HFFc6 (cell line): ENCODE results near the gene SRL. TPM values are rescaled to one million over a fixed set of nuclear protein-coding genes. Genes with fewer than 3 reads are reported as not detected.

Source experiments
- DNase-seq: peaks from one replicate; pipeline ENCODE4 v3.0.0-alpha.2; 2018
- H3K27ac Mint-ChIP-seq: 2 replicates; pipeline ENCODE4 v1.8.0; 2020; ENCODE audit warnings: mild to moderate bottlenecking, mixed read lengths
- H3K27me3 Mint-ChIP-seq: 2 replicates; pipeline ENCODE4 v1.8.0; 2021; ENCODE audit warnings: mild to moderate bottlenecking, moderate library complexity, mixed read lengths; ENCODE audit not compliant: insufficient read depth
- H3K36me3 Mint-ChIP-seq: 2 replicates; pipeline ENCODE4 v1.8.0; 2021; ENCODE audit warnings: low read depth, mixed read lengths
- H3K4me1 Mint-ChIP-seq: 2 replicates; pipeline ENCODE4 v1.8.0; 2020; ENCODE audit warnings: low read depth, mixed read lengths
- H3K4me3 Mint-ChIP-seq: 2 replicates; pipeline ENCODE4 v1.8.0; 2020; ENCODE audit warnings: mild to moderate bottlenecking, moderate library complexity, mixed read lengths
- H3K9me3 Mint-ChIP-seq: 2 replicates; pipeline ENCODE4 v1.8.0; 2020; ENCODE audit warnings: mild to moderate bottlenecking, mixed read lengths
- total RNA-seq, 6 experiments: library from RNA; stranded (reverse); fragmentation: NEBNext Ultra II Directional; extraction: Animal tissue kit (Norgen Biotek cat#: 25700); gene quantifications; 2 replicates in 1 of 6; 3 replicates in 5 of 6; pipeline ENCODE4 v1.2.3, GENCODE V29; 2021
- TF ChIP-seq, protein P1 (sequence below): fragments of 200-600 bp; sonication (generic); IDR thresholded peaks from 2 replicates; pipeline ENCODE4 v1.5.0; 2021; ENCODE audit warnings: antibody characterized with exemption, mild to moderate bottlenecking

Gene SRL
- total RNA-seq, 6 experiments from 2014 or later = not detected

DNA sequence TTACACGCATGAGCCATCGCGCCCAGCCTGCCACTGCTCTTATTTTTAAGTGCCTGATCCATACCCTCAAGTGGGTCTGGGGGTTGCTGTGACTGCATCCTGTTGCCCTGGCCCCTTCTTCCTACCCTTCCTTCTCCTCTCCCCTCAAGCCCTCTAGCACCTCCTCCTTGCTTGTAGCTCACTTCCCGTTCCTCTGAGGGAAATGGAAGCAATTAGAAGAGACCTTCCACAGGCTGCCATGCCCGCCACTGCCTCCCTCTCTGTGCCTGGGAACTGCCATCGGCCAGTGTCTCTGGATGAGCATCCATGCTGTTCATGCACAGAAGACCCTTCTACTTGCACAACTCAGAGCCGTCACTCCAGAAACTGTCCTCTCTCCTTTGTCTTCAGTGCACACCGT is 41.6 kb upstream of the SRL start:
- H3K27ac Mint-ChIP-seq = no peak overlapping the region
- H3K36me3 Mint-ChIP-seq = peaks cover 5% of the 10 kb centered on the region; the same call in 1 of the 2 replicates
- no peaks in the 10 kb centered on the region; the same call in 1 of the 2 replicates for H3K27me3 Mint-ChIP-seq
- DNase-seq = no peak
- TF ChIP-seq, protein P1, sequence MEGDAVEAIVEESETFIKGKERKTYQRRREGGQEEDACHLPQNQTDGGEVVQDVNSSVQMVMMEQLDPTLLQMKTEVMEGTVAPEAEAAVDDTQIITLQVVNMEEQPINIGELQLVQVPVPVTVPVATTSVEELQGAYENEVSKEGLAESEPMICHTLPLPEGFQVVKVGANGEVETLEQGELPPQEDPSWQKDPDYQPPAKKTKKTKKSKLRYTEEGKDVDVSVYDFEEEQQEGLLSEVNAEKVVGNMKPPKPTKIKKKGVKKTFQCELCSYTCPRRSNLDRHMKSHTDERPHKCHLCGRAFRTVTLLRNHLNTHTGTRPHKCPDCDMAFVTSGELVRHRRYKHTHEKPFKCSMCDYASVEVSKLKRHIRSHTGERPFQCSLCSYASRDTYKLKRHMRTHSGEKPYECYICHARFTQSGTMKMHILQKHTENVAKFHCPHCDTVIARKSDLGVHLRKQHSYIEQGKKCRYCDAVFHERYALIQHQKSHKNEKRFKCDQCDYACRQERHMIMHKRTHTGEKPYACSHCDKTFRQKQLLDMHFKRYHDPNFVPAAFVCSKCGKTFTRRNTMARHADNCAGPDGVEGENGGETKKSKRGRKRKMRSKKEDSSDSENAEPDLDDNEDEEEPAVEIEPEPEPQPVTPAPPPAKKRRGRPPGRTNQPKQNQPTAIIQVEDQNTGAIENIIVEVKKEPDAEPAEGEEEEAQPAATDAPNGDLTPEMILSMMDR = no peak
- H3K4me1 Mint-ChIP-seq = peaks cover 24% of the 10 kb centered on the region
- H3K9me3 Mint-ChIP-seq = peaks cover 4% of the 10 kb centered on the region; the same call in 1 of the 2 replicates
- no peak overlapping the region for H3K4me3 Mint-ChIP-seq

DNA sequence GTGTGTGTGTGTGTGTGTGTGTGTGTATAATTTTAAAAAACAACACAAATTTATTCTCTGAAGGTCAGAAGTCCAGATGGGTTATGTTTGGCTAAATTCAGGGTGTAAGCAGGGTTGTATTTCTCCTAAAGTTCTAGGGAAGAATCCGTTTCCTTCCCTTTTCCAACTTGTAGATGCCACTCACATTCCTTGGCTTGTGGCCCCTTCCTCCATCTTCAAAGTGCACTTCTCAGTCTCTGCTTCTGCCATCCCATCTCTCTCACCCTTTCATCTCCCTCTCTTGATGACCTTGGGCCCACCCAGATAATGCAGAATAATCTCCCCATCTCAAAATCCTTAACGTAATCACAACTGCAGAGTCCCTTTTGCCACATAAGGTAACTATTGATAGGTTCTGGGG is 38.7 kb upstream of the SRL start:
- H3K9me3 Mint-ChIP-seq = peaks cover 4% of the 10 kb centered on the region; the same call in 1 of the 2 replicates
- no peak overlapping the region for H3K27ac Mint-ChIP-seq
- H3K4me3 Mint-ChIP-seq = no peak overlapping the region
- H3K36me3 Mint-ChIP-seq = peaks cover 5% of the 10 kb centered on the region; the same call in 1 of the 2 replicates
- H3K27me3 Mint-ChIP-seq = no peaks in the 10 kb centered on the region; the same call in 1 of the 2 replicates
- TF ChIP-seq, protein P1 = no peak
- DNase-seq = no peak
- peaks cover 16% of the 10 kb centered on the region for H3K4me1 Mint-ChIP-seq

GRCh38 chr16:4277987-4278513 is 36.2 kb upstream of the SRL start:
- TF ChIP-seq, protein P1 = no peak
- no peak for DNase-seq
- Mint-ChIP-seq H3K4me3 (no peak overlapping the region), H3K9me3 (peaks cover 4% of the 10 kb centered on the region; the same call in 1 of the 2 replicates), H3K4me1 (peaks cover 5% of the 10 kb centered on the region), H3K36me3 (peaks cover 5% of the 10 kb centered on the region; the same call in 1 of the 2 replicates), H3K27me3 (peaks cover 2% of the 10 kb centered on the region; the same call in 1 of the 2 replicates), H3K27ac (no peak overlapping the region)

- no peak overlapping the region for H3K4me3 Mint-ChIP-seq
- DNase-seq = no peak
- peaks cover 4% of the 10 kb centered on the region; the same call in 1 of the 2 replicates for H3K36me3 Mint-ChIP-seq
- H3K27ac Mint-ChIP-seq = no peak overlapping the region
- H3K9me3 Mint-ChIP-seq = peaks cover 3% of the 10 kb centered on the region; the same call in 1 of the 2 replicates
- H3K4me1 Mint-ChIP-seq = peaks cover 9% of the 10 kb centered on the region
- peaks cover 3% of the 10 kb centered on the region; the same call in 1 of the 2 replicates for H3K27me3 Mint-ChIP-seq
- TF ChIP-seq, protein P1 = no peak
These were observed 34.0 kb upstream of the SRL start for GRCh38 chr16:4275861-4276260.

- TF ChIP-seq, protein P1 = peak; percentile 64
- H3K4me1 Mint-ChIP-seq = peaks cover 13% of the 10 kb centered on the region
- peak overlapping the region; percentile 92 for H3K4me3 Mint-ChIP-seq
- DNase-seq = peak; percentile 19
- H3K9me3 Mint-ChIP-seq = no peaks in the 10 kb centered on the region
- H3K27ac Mint-ChIP-seq = peak overlapping the region; percentile 82
- H3K27me3 Mint-ChIP-seq = peaks cover 6% of the 10 kb centered on the region; the same call in 1 of the 2 replicates
- H3K36me3 Mint-ChIP-seq = no peaks in the 10 kb centered on the region
These were observed 32.0 kb upstream of the SRL start for GRCh38 chr16:4273858-4274311.
